CD4-positive, alpha-beta T cell treated with Interleukin-2 at 100 ng/mL for 4 hours (primary cell): ENCODE measurements around the gene MBNL2.

Source experiments
- DNase-seq: peaks from one replicate; pipeline ENCODE4 v3.0.0-alpha.2; 2020; ENCODE audit warnings: low spot score

Gene MBNL2

DNA sequence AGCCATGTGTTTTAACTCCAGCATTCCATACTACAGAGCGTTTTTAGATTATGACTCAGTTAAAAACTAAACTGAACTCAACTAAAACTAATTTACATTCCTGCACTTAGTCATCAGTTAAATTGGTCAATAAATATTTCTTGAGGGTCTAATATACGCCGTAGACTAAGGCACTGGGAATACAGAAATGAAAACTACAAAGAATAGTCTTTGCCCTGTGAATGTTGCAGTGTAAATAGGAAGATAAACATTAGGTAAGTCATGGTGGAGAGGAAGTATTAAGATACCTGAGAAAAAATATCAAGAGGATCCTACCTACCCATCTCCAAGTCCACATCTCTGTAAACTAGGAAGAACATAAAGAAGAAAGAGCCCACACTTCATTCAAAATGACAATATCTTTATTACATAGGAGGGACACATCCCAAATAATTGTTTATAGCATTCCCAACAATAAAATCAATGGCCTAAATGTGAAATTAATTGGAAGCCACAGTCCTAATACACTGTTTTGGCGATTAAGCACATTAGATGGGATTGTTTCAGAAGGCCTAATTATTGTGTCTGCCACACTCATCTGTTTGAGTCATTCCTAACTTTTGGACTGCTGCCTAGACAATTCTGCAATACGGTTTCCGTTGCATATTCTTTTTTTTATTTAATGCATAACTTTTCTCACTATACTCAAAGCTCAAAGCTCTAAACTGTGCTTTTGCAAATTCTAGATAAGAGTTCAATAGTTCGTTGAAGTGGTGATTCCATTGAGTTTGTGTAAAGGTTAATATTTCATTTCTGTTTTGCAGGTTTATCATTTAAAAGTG, 52.9 kb downstream of the MBNL2 start:
- no peak for DNase-seq

DNA sequence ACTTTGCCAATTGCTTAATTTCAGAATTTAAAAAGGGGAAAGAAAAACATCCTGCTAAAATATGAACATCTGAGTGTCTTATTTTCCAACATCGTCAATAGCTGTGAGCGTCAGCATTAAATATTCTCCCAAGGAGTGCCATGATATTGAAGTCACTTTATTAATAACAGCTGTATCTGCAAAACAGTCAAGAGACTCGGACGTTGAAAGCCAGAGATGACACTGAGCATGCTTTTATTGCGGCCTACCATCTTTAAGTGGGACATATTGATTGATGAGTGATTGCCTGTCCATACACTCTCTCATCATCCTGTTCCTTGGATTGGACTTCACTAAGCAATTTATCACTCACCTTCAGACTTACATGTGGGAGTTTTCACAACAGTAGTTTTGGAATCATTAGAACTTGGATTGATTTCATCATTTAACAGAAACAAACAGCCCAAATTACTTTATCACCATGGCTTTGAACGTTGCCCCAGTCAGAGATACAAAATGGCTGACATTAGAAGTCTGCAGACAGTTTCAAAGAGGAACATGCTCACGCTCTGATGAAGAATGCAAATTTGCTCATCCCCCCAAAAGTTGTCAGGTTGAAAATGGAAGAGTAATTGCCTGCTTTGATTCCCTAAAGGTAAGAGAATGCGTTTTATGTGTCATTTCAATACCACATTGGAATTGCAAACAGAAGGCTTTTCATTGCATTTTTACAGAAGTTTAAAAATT, 53.8 kb downstream of the MBNL2 start:
- DNase-seq, result no peak

GRCh38 chr13:97276862-97277269, 54.7 kb downstream of the MBNL2 start:
- DNase-seq, result peak; percentile 2

DNA sequence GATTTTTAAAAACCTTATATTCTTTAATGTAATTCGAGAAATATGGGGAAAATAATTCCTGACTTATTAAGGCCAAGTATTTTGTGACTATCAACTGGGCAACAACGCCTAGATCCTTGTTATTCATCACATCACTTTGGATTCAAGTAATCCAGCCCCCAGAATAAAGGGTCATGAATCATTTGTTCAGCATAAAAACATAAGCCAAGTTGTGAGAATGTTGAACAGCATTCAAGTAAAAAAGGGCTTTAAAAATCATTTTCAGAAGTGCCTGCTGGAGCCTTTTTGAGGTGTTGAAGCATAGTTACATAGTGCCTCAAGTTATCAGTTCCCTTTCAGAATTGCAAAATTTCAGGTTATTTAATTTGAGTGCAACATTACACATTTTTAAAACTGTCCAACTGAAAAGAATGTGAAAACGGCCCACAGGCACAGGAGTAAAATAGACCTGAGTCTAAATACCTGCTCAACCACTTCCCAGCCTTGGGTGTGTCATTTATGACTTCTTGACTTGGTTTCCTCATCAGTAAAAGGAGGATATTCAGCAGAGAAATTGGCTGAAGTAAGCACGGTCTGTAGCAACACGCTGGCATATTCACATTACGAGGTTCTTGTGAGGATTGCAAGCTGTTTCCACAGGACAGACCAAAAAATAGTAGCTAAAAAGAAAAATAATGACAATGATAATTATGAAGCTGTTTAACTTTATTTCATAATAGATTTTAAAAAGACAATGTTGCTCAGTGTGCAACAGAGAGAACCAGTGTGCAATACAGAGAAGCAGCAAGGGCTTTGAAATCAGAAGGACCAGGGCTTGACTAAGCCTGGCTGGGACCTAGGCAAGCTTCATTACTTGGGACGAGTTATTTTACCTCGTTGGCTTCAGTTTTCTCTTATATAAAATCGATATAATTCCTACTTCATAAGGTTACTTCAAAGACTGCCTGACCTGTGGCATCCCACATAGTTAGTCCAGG, 56.6 kb downstream of the MBNL2 start:
- DNase-seq, result no peak

- DNase-seq, result no peak
These were observed 57.8 kb downstream of the MBNL2 start for GRCh38 chr13:97279913-97280312.

DNA sequence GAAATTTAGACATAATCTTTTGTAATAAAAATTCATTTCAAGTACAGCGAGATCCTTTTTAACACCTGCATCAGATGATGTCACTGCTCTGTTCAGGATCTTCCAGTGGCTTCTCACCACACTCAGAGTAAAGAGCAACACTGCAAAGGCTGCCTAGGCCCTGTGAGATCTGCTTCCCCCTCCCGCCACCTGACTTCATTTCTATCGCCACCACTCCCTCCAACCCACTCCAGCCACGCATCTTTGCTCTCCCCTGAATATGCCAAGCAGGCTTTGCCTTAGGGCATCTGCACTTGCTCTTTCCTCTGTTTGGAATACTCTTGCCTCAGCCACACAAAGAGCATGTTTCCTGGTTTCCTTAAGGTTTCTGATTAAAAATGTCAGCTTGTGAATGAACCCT, 58.3 kb downstream of the MBNL2 start:
- DNase-seq, result no peak

GRCh38 chr13:97281028-97281427, 58.9 kb downstream of the MBNL2 start:
- DNase-seq, result no peak

GRCh38 chr13:97282705-97283104, 60.6 kb downstream of the MBNL2 start:
- no peak for DNase-seq

GRCh38 chr13:97283888-97284287, 61.8 kb downstream of the MBNL2 start:
- no peak for DNase-seq

DNA sequence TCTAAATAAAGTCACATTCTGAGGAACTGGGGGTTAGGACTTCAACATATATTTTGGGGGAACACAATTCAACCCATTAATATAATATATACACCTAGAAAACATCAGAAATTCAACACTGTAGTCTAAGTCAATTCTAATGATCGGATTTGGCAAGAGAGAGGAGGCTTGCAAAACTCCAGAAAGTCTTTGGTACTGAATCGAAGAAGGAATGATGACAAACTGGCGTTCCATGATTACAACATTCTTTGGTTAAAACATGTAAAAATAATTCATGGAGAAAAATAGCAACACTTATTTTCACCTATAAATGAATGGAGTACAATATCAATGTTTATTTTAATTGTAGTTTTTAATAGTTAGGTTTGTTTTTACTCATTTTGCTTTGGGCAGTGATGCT, 62.4 kb downstream of the MBNL2 start:
- DNase-seq, result no peak

DNA sequence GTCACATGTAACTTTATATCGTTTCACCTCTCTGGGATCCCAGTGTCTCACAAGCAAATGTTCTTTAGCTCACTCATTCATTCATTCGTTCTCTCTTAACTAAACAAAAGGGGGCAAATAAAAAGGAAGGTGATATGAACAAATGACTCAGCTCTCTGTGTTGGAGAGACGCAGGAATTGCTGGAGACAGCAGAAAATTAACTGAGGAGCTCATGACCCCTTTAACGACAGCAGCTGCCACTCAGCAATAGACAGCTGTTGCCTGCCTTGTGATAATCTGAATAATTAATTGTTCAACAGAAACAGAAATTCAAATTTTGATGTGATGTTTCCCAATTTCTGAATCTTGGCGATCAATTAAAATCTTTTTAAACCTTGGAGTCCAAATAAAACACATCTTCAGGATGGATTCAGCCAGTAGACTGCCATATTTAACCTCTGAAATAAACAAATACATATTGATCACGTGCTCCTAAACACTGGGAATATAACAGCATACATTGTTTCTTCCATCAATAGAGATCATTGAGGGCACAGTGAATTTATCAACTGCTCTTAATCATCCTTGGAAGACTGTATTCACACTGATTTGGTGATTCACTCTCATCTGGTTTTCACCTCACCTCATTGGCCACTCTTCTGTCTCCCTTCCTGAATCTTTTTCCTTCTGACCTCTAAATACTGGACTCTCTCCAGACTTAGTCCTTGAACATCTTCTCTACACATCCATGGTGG, 63.3 kb downstream of the MBNL2 start:
- no peak for DNase-seq

- DNase-seq, result no peak
These were observed 64.3 kb downstream of the MBNL2 start for GRCh38 chr13:97286317-97287046.

DNA sequence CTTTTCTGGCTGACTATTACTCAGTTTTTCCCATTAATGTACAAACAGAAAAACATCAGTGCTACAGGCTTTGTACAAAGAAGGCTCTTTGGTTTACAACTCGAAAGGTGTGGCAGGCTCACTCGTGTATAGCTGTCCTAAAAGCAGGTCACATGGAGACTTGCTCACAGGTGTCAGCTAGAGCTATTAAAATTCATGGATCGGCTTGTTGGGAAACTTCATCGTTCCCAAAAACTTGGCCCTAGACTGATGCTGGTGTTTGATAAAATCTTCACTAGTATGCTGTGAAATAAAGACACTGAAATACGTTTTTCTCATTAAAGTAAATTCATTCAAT, 64.9 kb downstream of the MBNL2 start:
- no peak for DNase-seq

GRCh38 chr13:97288486-97288900, 66.4 kb downstream of the MBNL2 start:
- DNase-seq, result no peak

GRCh38 chr13:97289514-97290298, 67.6 kb downstream of the MBNL2 start:
- DNase-seq, result no peak

DNA sequence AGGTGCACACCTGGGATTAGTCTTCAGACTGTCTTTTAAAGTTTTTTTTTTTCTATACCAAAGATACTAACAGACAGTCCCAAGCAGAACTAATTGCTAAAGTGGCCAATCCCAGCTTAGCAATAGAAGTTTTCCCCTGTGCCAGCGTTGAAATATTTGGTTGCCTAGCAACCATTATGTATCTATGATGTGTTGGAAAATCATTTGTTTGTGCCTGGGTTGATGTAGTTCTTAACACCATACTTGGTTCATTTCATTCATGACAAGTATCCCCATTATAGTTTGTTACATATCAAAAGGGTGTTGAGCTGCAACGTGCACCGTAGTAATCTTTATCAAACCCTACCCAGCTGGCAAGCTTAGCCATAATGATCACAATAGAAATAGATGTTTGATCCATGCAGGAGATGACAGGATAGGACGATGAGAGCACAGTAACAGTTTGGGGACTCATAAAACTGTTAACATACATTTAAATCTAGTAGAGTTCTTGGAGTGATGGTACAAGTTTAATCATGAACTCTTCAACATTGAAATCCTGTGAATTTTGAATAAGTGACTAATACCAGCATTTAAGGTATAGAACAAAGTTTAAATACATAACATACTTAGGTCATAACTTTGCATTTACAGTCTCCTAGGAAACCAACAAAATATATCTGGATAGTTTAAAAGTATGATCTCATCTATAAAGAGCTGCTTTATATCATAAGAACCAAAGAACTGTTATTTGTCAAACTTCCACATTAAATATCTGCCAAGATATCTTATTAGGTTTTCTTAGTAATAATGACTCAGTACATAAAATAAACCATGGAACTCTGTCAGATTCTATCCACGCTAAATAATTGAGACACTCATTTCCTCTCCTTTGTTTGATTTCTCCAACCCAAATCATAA, 73.4 kb downstream of the MBNL2 start:
- peak; percentile 19 for DNase-seq

DNA sequence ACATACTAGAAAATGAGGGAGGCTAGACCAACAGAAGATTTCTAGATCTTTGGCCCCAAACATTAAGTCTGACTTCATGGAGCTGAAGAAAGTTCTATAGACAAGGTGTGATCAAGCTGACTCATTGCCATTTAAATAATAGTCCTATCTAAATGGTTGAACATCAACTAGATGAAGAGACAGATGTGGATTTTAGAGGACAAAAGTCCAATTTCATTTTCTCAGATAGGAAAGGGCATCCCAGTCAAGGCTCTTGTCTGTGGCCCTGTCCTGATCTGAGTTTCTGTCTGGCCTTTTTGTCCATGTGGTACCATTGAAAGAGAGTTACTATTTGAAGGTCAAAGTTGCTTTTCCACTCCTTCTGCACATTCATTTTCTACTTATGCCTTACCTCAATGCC, 74.6 kb downstream of the MBNL2 start:
- DNase-seq, result no peak

DNA sequence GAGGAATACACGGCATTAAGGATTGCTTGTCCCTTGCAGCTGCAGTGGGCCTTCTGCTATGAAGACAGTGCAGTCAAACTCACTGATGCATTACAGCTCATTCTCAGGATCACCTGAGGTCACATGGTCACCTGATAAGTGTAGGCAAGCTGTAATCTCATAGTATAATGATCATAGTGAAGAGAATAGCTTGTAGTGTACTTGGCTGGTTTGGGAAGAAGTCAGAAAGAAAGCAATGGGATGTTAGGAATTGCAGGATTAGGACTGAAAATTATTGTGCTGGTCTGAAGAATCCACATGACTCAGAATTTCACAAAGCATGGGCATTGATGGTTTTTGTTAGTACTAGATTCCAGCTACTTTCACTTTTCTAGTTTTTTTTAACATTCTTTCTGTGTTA, 76.7 kb downstream of the MBNL2 start:
- no peak for DNase-seq

DNA sequence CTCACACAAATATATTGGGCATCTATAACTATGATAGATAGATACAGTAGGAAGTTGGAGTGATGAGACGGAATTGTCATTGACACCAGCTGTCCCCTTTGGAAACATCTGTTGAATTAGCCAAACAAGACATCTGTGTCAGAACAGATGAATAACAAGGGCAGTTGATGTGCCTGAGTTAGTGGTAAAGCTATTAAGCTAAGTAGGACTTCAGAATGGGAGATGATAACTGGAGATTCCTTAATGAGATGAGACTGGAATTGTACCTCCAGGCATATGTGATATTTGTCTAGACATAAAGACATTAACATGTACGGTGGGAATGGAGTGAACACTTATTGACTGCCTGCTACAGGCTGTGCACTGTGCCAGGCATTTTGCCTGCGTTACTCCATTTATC, 78.7 kb downstream of the MBNL2 start:
- DNase-seq, result no peak
